Measurements from ENCODE around the gene ANO2. TPM values are rescaled to one million over a fixed set of nuclear protein-coding genes. Genes with fewer than 3 reads are reported as not detected.

Gene ANO2
- total and polyA plus RNA-seq, 4 donors, result 2.4 to 30.8 (median 27.8) TPM; not detected in 1

GRCh38 chr12:5622280-5622679, 322.8 kb downstream of the ANO2 start:
- 1 to 10% methylated on average over 3 of the region's 3 CpGs for WGBS, 2 donors
- peak; percentile 73 for ATAC-seq (ENCODE audit: low FRiP score)
- no peaks in the 10 kb centered on the region for H3K27me3 ChIP-seq (ENCODE audit: control insufficient read depth in 1 of 2, insufficient read depth in 2 of 2, low read length in 1 of 2)

GRCh38 chr12:5621329-5621728, 323.7 kb downstream of the ANO2 start:
- DNase-seq (no peak), ATAC-seq (ENCODE audit: low FRiP score) (no peak)
- H3K36me3 ChIP-seq (ENCODE audit: control insufficient read depth in 1 of 2, insufficient read depth in 2 of 2, low read length in 1 of 2), result no peaks in the 10 kb centered on the region
- 94 to 95% methylated on average over 9 of the region's 9 CpGs for WGBS, 2 donors
- intact Hi-C loops (cut with DNase I), result no loop called here
- H3K4me1 ChIP-seq (ENCODE audit: control insufficient read depth in 1 of 2, insufficient read depth in 2 of 2, low read length in 2 of 2), result no peaks in the 10 kb centered on the region
- H3K4me3 ChIP-seq (ENCODE audit: low read length in 2 of 2), result no peak overlapping the region
- H3K9me3 ChIP-seq (ENCODE audit: control insufficient read depth, low read length), result no peaks in the 10 kb centered on the region
- H3K27me3 ChIP-seq (ENCODE audit: control insufficient read depth in 1 of 2, insufficient read depth in 2 of 2, low read length in 1 of 2), result no peaks in the 10 kb centered on the region
- H3K27ac ChIP-seq (ENCODE audit: low read depth in 1 of 2, low read length in 2 of 2), result no peak overlapping the region

More at GRCh38 chr12:5622280-5622679, 322.8 kb downstream of the ANO2 start:
- no peaks in the 10 kb centered on the region for H3K4me1 ChIP-seq (ENCODE audit: control insufficient read depth in 1 of 2, insufficient read depth in 2 of 2, low read length in 2 of 2)
- peak overlapping the region in 1 of 2 donors; percentile 25 for H3K27ac ChIP-seq (ENCODE audit: low read depth in 1 of 2, low read length in 2 of 2)
- DNase-seq, result peak; percentile 62 to 80
- no peaks in the 10 kb centered on the region for H3K36me3 ChIP-seq (ENCODE audit: control insufficient read depth in 1 of 2, insufficient read depth in 2 of 2, low read length in 1 of 2)
- H3K9me3 ChIP-seq (ENCODE audit: control insufficient read depth, low read length), result no peaks in the 10 kb centered on the region
- H3K4me3 ChIP-seq (ENCODE audit: low read length in 2 of 2), result no peak overlapping the region
- intact Hi-C loops (cut with DNase I), result no loop called here

- Histone ChIP-seq H3K27me3 (ENCODE audit: control insufficient read depth in 1 of 2, insufficient read depth in 2 of 2, low read length in 1 of 2) (no peaks in the 10 kb centered on the region), H3K4me1 (ENCODE audit: control insufficient read depth in 1 of 2, insufficient read depth in 2 of 2, low read length in 2 of 2) (no peaks in the 10 kb centered on the region), H3K4me3 (ENCODE audit: low read length in 2 of 2) (no peak overlapping the region), H3K9me3 (ENCODE audit: control insufficient read depth, low read length) (no peaks in the 10 kb centered on the region), H3K36me3 (ENCODE audit: control insufficient read depth in 1 of 2, insufficient read depth in 2 of 2, low read length in 1 of 2) (no peaks in the 10 kb centered on the region), H3K27ac (ENCODE audit: low read depth in 1 of 2, low read length in 2 of 2) (no peak overlapping the region)
- 93 to 96% methylated on average over 7 of the region's 7 CpGs for WGBS, 2 donors
- intact Hi-C loops (cut with DNase I), result no loop called here
- DNase-seq (no peak), ATAC-seq (ENCODE audit: low FRiP score) (no peak)
Measured at GRCh38 chr12:5620896-5621295, 324.2 kb downstream of the ANO2 start.

GRCh38 chr12:5619628-5620027, 325.4 kb downstream of the ANO2 start:
- H3K36me3 ChIP-seq (ENCODE audit: control insufficient read depth in 1 of 2, insufficient read depth in 2 of 2, low read length in 1 of 2), result no peaks in the 10 kb centered on the region
- no peaks in the 10 kb centered on the region for H3K27me3 ChIP-seq (ENCODE audit: control insufficient read depth in 1 of 2, insufficient read depth in 2 of 2, low read length in 1 of 2)
- WGBS, 2 donors, result 30 to 31% methylated on average over 5 of the region's 5 CpGs
- no peaks in the 10 kb centered on the region for H3K4me1 ChIP-seq (ENCODE audit: control insufficient read depth in 1 of 2, insufficient read depth in 2 of 2, low read length in 2 of 2)
- intact Hi-C loops (cut with DNase I), result no loop called here
- ATAC-seq (ENCODE audit: low FRiP score) (no peak), DNase-seq (no peak)
- no peaks in the 10 kb centered on the region for H3K9me3 ChIP-seq (ENCODE audit: control insufficient read depth, low read length)
- H3K4me3 ChIP-seq (ENCODE audit: low read length in 2 of 2), result no peak overlapping the region
- H3K27ac ChIP-seq (ENCODE audit: low read depth in 1 of 2, low read length in 2 of 2), result peak overlapping the region in 1 of 2 donors; percentile 19

- Histone ChIP-seq H3K36me3 (ENCODE audit: control insufficient read depth in 1 of 2, insufficient read depth in 2 of 2, low read length in 1 of 2) (no peaks in the 10 kb centered on the region), H3K4me1 (ENCODE audit: control insufficient read depth in 1 of 2, insufficient read depth in 2 of 2, low read length in 2 of 2) (no peaks in the 10 kb centered on the region), H3K27ac (ENCODE audit: low read depth in 1 of 2, low read length in 2 of 2) (no peak overlapping the region), H3K27me3 (ENCODE audit: control insufficient read depth in 1 of 2, insufficient read depth in 2 of 2, low read length in 1 of 2) (no peaks in the 10 kb centered on the region), H3K4me3 (ENCODE audit: low read length in 2 of 2) (no peak overlapping the region), H3K9me3 (ENCODE audit: control insufficient read depth, low read length) (no peaks in the 10 kb centered on the region)
- 98% methylated on average over 4 of the region's 4 CpGs for WGBS, 2 donors
- intact Hi-C loops (cut with DNase I), result no loop called here
- DNase-seq, result no peak
- no peak for ATAC-seq (ENCODE audit: low FRiP score)
Measured at GRCh38 chr12:5616854-5617253, 328.2 kb downstream of the ANO2 start.

GRCh38 chr12:5615760-5616159, 329.3 kb downstream of the ANO2 start:
- Histone ChIP-seq H3K9me3 (ENCODE audit: control insufficient read depth, low read length) (no peaks in the 10 kb centered on the region), H3K4me1 (ENCODE audit: control insufficient read depth in 1 of 2, insufficient read depth in 2 of 2, low read length in 2 of 2) (no peaks in the 10 kb centered on the region), H3K36me3 (ENCODE audit: control insufficient read depth in 1 of 2, insufficient read depth in 2 of 2, low read length in 1 of 2) (no peaks in the 10 kb centered on the region), H3K27ac (ENCODE audit: low read depth in 1 of 2, low read length in 2 of 2) (no peak overlapping the region), H3K4me3 (ENCODE audit: low read length in 2 of 2) (no peak overlapping the region), H3K27me3 (ENCODE audit: control insufficient read depth in 1 of 2, insufficient read depth in 2 of 2, low read length in 1 of 2) (no peaks in the 10 kb centered on the region)
- intact Hi-C loops (cut with DNase I), result no loop called here
- ATAC-seq (ENCODE audit: low FRiP score) (no peak), DNase-seq (no peak)
- 95 to 100% methylated on average over 1 of the region's 1 CpG for WGBS, 2 donors

GRCh38 chr12:5614256-5614655, 330.8 kb downstream of the ANO2 start:
- no peak for ATAC-seq (ENCODE audit: low FRiP score)
- Histone ChIP-seq H3K27me3 (ENCODE audit: control insufficient read depth in 1 of 2, insufficient read depth in 2 of 2, low read length in 1 of 2) (no peaks in the 10 kb centered on the region), H3K4me3 (ENCODE audit: low read length in 2 of 2) (no peak overlapping the region), H3K9me3 (ENCODE audit: control insufficient read depth, low read length) (no peaks in the 10 kb centered on the region), H3K4me1 (ENCODE audit: control insufficient read depth in 1 of 2, insufficient read depth in 2 of 2, low read length in 2 of 2) (no peaks in the 10 kb centered on the region), H3K36me3 (ENCODE audit: control insufficient read depth in 1 of 2, insufficient read depth in 2 of 2, low read length in 1 of 2) (no peaks in the 10 kb centered on the region), H3K27ac (ENCODE audit: low read depth in 1 of 2, low read length in 2 of 2) (no peak overlapping the region)
- WGBS, 2 donors, result 50 to 57% methylated on average over 1 of the region's 1 CpG
- no peak for DNase-seq
- intact Hi-C loops (cut with DNase I), result no loop called here

- H3K4me3 ChIP-seq (ENCODE audit: low read length in 2 of 2), result no peak overlapping the region
- H3K9me3 ChIP-seq (ENCODE audit: control insufficient read depth, low read length), result no peaks in the 10 kb centered on the region
- no peak overlapping the region for H3K27ac ChIP-seq (ENCODE audit: low read depth in 1 of 2, low read length in 2 of 2)
- WGBS, 2 donors, result 69 to 84% methylated on average over 14 of the region's 14 CpGs
- no peaks in the 10 kb centered on the region for H3K4me1 ChIP-seq (ENCODE audit: control insufficient read depth in 1 of 2, insufficient read depth in 2 of 2, low read length in 2 of 2)
- ATAC-seq (ENCODE audit: low FRiP score) (no peak), DNase-seq (no peak)
- no peaks in the 10 kb centered on the region for H3K36me3 ChIP-seq (ENCODE audit: control insufficient read depth in 1 of 2, insufficient read depth in 2 of 2, low read length in 1 of 2)
- no peaks in the 10 kb centered on the region for H3K27me3 ChIP-seq (ENCODE audit: control insufficient read depth in 1 of 2, insufficient read depth in 2 of 2, low read length in 1 of 2)
- intact Hi-C loops (cut with DNase I), result no loop called here
Measured at GRCh38 chr12:5612556-5613410, 332.3 kb downstream of the ANO2 start.

GRCh38 chr12:5611162-5611561, 333.9 kb downstream of the ANO2 start:
- H3K4me3 ChIP-seq (ENCODE audit: low read length in 2 of 2), result no peak overlapping the region
- no peaks in the 10 kb centered on the region for H3K27me3 ChIP-seq (ENCODE audit: control insufficient read depth in 1 of 2, insufficient read depth in 2 of 2, low read length in 1 of 2)
- no peaks in the 10 kb centered on the region for H3K4me1 ChIP-seq (ENCODE audit: control insufficient read depth in 1 of 2, insufficient read depth in 2 of 2, low read length in 2 of 2)
- intact Hi-C loops (cut with DNase I), result no loop called here
- no peaks in the 10 kb centered on the region for H3K36me3 ChIP-seq (ENCODE audit: control insufficient read depth in 1 of 2, insufficient read depth in 2 of 2, low read length in 1 of 2)
- 94 to 98% methylated on average over 5 of the region's 5 CpGs for WGBS, 2 donors
- ATAC-seq (ENCODE audit: low FRiP score) (no peak), DNase-seq (no peak)
- H3K27ac ChIP-seq (ENCODE audit: low read depth in 1 of 2, low read length in 2 of 2), result no peak overlapping the region
- H3K9me3 ChIP-seq (ENCODE audit: control insufficient read depth, low read length), result no peaks in the 10 kb centered on the region

Measured in aorta (tissue), 5 donors.